ENCODE data around the gene AGRN. TPM values are rescaled to one million over a fixed set of nuclear protein-coding genes. Genes with fewer than 3 reads are reported as not detected.
A peak's percentile ranks its signal among the peaks of the same experiment; 100 is the strongest.

The AGRN gene
- total RNA-seq, 5 donors from 2014 or later (not counting 1 experiment from before 2014, with no cell fraction given) = 6.0 to 16.3 (median 9.9) TPM

- H3K27ac ChIP-seq (ENCODE audit: low read length) = no peak overlapping the region
- no peaks in the 10 kb centered on the region for H3K36me3 Mint-ChIP-seq
- peaks cover 0 to 55% of the 10 kb centered on the region in 2 experiments for H3K27me3 ChIP-seq (replicated peaks in 1 of 2; ENCODE audit: control insufficient read depth in 2 of 2, extremely low read depth in 1 of 2, insufficient read depth in 2 of 2, low read length in 1 of 2)
- no peaks in the 10 kb centered on the region for H3K9me3 ChIP-seq
- CTCF ChIA-PET = no interaction called here
- peak overlapping the region in 1 of 3 donors; percentile 17 for H3K4me3 Mint-ChIP-seq
- peaks cover 0 to 9% (median 5%) of the 10 kb centered on the region in 3 donors for H3K4me1 Mint-ChIP-seq
- POLR2A ChIA-PET = no interaction called here
- peaks cover 5 to 13% of the 10 kb centered on the region in 2 donors for H3K27me3 Mint-ChIP-seq
- DNase-seq = no peak
- no peaks in the 10 kb centered on the region for H3K9me3 Mint-ChIP-seq
- no peak for ATAC-seq (replicated peaks in 1 of 4)
- H3K27ac Mint-ChIP-seq = no peak overlapping the region
- no peak overlapping the region for H3K4me3 ChIP-seq (ENCODE audit: control insufficient read depth in 1 of 2, extremely low read depth in 1 of 2, low read length in 1 of 2)
- no peaks in the 10 kb centered on the region for H3K36me3 ChIP-seq (ENCODE audit: control insufficient read depth in 2 of 2, extremely low read depth in 1 of 2, insufficient read depth in 1 of 2, low read length in 1 of 2)
- WGBS (ENCODE audit: insufficient coverage) = 80% methylated on average over 52 of the region's 56 CpGs
- peaks cover 2 to 18% of the 10 kb centered on the region in 2 experiments for H3K4me1 ChIP-seq (ENCODE audit: control insufficient read depth in 1 of 2, extremely low read depth in 1 of 2, insufficient read depth in 2 of 2, low read length in 2 of 2)
Measured at GRCh38 chr1:1071486-1072298, 51.8 kb downstream of the AGRN start.

DNA sequence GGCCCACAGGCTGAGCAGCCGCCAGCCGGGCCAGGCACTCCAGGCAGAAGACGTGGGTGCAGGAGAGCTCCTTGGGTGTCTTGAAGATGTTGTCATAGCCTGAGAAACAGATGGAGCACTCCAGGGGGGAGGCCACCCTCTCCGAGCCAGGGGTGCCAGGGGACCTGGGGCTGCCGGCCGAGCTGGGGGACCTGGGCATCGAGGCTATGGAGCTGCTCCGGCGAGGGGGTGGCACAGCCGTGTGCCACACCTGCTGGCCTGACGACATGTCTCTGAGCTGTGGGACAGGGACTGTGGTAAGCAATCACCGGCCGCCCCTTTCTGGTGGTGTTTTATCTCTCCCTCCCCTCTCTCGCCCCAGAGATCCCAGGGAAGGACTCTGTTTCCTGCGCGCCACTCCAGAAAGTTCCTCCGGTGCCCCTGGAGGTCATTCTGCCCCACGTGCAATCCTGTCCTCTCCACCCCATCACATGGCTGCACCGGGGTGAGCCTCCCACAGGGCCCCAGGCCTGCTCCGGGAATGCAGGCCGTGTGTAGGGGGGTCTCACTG lies 52.5 kb downstream of the AGRN start:
- H3K4me1 ChIP-seq (ENCODE audit: control insufficient read depth in 1 of 2, extremely low read depth in 1 of 2, insufficient read depth in 2 of 2, low read length in 2 of 2) = peaks cover 2 to 18% of the 10 kb centered on the region in 2 experiments
- ChIA-PET POLR2A (no interaction called here), CTCF (no interaction called here)
- no peaks in the 10 kb centered on the region for H3K9me3 ChIP-seq
- no peak overlapping the region for H3K4me3 ChIP-seq (ENCODE audit: control insufficient read depth in 1 of 2, extremely low read depth in 1 of 2, low read length in 1 of 2)
- DNase-seq (no peak), ATAC-seq (replicated peaks in 1 of 4) (no peak)
- H3K27ac ChIP-seq (ENCODE audit: low read length) = no peak overlapping the region
- 72% methylated on average over 12 of the region's 21 CpGs for WGBS (ENCODE audit: insufficient coverage)
- peaks cover 0 to 55% of the 10 kb centered on the region in 2 experiments for H3K27me3 ChIP-seq (replicated peaks in 1 of 2; ENCODE audit: control insufficient read depth in 2 of 2, extremely low read depth in 1 of 2, insufficient read depth in 2 of 2, low read length in 1 of 2)
- H3K27ac Mint-ChIP-seq = no peak overlapping the region
- no peaks in the 10 kb centered on the region for H3K9me3 Mint-ChIP-seq
- no peak overlapping the region for H3K4me3 Mint-ChIP-seq
- no peaks in the 10 kb centered on the region for H3K36me3 ChIP-seq (ENCODE audit: control insufficient read depth in 2 of 2, extremely low read depth in 1 of 2, insufficient read depth in 1 of 2, low read length in 1 of 2)
- peaks cover 0 to 9% (median 5%) of the 10 kb centered on the region in 3 donors for H3K4me1 Mint-ChIP-seq
- no peaks in the 10 kb centered on the region for H3K36me3 Mint-ChIP-seq
- peaks cover 5 to 13% of the 10 kb centered on the region in 2 donors for H3K27me3 Mint-ChIP-seq

GRCh38 chr1:1072849-1073742 lies 53.2 kb downstream of the AGRN start:
- ChIA-PET POLR2A (no interaction called here), CTCF (no interaction called here)
- Mint-ChIP-seq H3K27me3 (peaks cover 5 to 13% of the 10 kb centered on the region in 2 donors), H3K27ac (no peak overlapping the region), H3K4me1 (peaks cover 0 to 8% (median 3%) of the 10 kb centered on the region in 3 donors), H3K9me3 (no peaks in the 10 kb centered on the region), H3K4me3 (no peak overlapping the region), H3K36me3 (no peaks in the 10 kb centered on the region)
- Histone ChIP-seq H3K4me1 (ENCODE audit: control insufficient read depth in 1 of 2, extremely low read depth in 1 of 2, insufficient read depth in 2 of 2, low read length in 2 of 2) (peaks cover 0 to 12% of the 10 kb centered on the region in 2 experiments), H3K9me3 (no peaks in the 10 kb centered on the region), H3K4me3 (ENCODE audit: control insufficient read depth in 1 of 2, extremely low read depth in 1 of 2, low read length in 1 of 2) (no peak overlapping the region), H3K36me3 (ENCODE audit: control insufficient read depth in 2 of 2, extremely low read depth in 1 of 2, insufficient read depth in 1 of 2, low read length in 1 of 2) (no peaks in the 10 kb centered on the region), H3K27ac (ENCODE audit: low read length) (no peak overlapping the region), H3K27me3 (replicated peaks in 1 of 2; ENCODE audit: control insufficient read depth in 2 of 2, extremely low read depth in 1 of 2, insufficient read depth in 2 of 2, low read length in 1 of 2) (peaks cover 0 to 52% of the 10 kb centered on the region in 2 experiments)
- ATAC-seq (replicated peaks in 1 of 4) = no peak
- WGBS (ENCODE audit: insufficient coverage) = 80% methylated on average over 22 of the region's 28 CpGs
- no peak for DNase-seq

- no peak within 1 kb of the TSS for H3K4me3 ChIP-seq (ENCODE audit: control insufficient read depth in 1 of 2, extremely low read depth in 1 of 2, low read length in 1 of 2)
- no peaks in the 10 kb centered on the region for H3K9me3 ChIP-seq
- Mint-ChIP-seq H3K4me3 (peak within 1 kb of the TSS in 1 of 3 donors; percentile 13), H3K36me3 (no peaks in the 10 kb centered on the region), H3K27me3 (peaks cover 5 to 13% of the 10 kb centered on the region in 2 donors), H3K27ac (no peak within 1 kb of the TSS), H3K4me1 (peaks cover 0 to 4% (median 0%) of the 10 kb centered on the region in 3 donors), H3K9me3 (no peaks in the 10 kb centered on the region)
- 80% methylated on average over 27 of the region's 35 CpGs for WGBS (ENCODE audit: insufficient coverage)
- H3K36me3 ChIP-seq (ENCODE audit: control insufficient read depth in 2 of 2, extremely low read depth in 1 of 2, insufficient read depth in 1 of 2, low read length in 1 of 2) = no peaks in the 10 kb centered on the region
- ChIA-PET CTCF (no interaction called here), POLR2A (no interaction called here)
- ATAC-seq (replicated peaks in 1 of 4) = no peak
- DNase-seq = no peak
- no peak within 1 kb of the TSS for H3K27ac ChIP-seq (ENCODE audit: low read length)
- peaks cover 0 to 8% of the 10 kb centered on the region in 2 experiments for H3K4me1 ChIP-seq (ENCODE audit: control insufficient read depth in 1 of 2, extremely low read depth in 1 of 2, insufficient read depth in 2 of 2, low read length in 2 of 2)
- H3K27me3 ChIP-seq (replicated peaks in 1 of 2; ENCODE audit: control insufficient read depth in 2 of 2, extremely low read depth in 1 of 2, insufficient read depth in 2 of 2, low read length in 1 of 2) = peaks cover 0 to 49% of the 10 kb centered on the region in 2 experiments
Measured at GRCh38 chr1:1073743-1074587, 54.0 kb downstream of the AGRN start, which contains the start of gene RNF223. RNF223 (minus strand) TSS chr1:1074306; CDS start chr1:1072566, 1,740 bp downstream.

DNA sequence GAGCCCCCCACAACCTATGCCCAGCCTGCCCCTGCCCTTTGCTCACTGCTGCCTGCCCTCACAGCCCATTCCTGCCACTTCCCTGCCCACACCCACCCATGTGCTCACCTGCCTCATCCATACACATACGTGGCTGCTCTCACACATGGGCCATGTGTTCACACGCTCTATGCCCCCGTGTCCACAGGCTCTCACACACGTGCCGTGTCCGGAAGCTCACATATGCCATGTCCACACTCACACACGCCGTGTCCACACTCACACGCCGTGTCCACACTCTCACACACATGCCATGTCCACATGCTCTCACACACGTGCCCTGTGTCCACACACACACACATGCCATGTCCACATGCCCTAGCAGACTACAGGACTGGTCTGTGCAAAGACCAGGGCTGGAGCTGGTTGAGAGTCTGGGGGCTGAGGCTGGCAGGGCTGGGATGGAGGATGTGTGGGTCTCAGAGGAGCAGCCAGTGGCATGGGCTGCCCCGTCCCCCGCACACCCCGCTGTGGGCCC lies 54.8 kb downstream of the AGRN start:
- Mint-ChIP-seq H3K27me3 (peaks cover 5 to 13% of the 10 kb centered on the region in 2 donors), H3K4me3 (peak overlapping the region in 1 of 3 donors; percentile 13), H3K27ac (no peak overlapping the region), H3K9me3 (no peaks in the 10 kb centered on the region), H3K36me3 (no peaks in the 10 kb centered on the region), H3K4me1 (peaks cover 0 to 8% (median 2%) of the 10 kb centered on the region in 3 donors)
- 82% methylated on average over 7 of the region's 14 CpGs for WGBS (ENCODE audit: insufficient coverage)
- H3K27me3 ChIP-seq (replicated peaks in 1 of 2; ENCODE audit: control insufficient read depth in 2 of 2, extremely low read depth in 1 of 2, insufficient read depth in 2 of 2, low read length in 1 of 2) = peaks cover 0 to 55% of the 10 kb centered on the region in 2 experiments
- ChIA-PET CTCF (no interaction called here), POLR2A (no interaction called here)
- ATAC-seq (replicated peaks in 1 of 4) (no peak), DNase-seq (no peak)
- H3K4me1 ChIP-seq (ENCODE audit: control insufficient read depth in 1 of 2, extremely low read depth in 1 of 2, insufficient read depth in 2 of 2, low read length in 2 of 2) = peaks cover 2 to 9% of the 10 kb centered on the region in 2 experiments
- no peaks in the 10 kb centered on the region for H3K9me3 ChIP-seq
- H3K36me3 ChIP-seq (ENCODE audit: control insufficient read depth in 2 of 2, extremely low read depth in 1 of 2, insufficient read depth in 1 of 2, low read length in 1 of 2) = no peaks in the 10 kb centered on the region
- H3K4me3 ChIP-seq (ENCODE audit: control insufficient read depth in 1 of 2, extremely low read depth in 1 of 2, low read length in 1 of 2) = no peak overlapping the region
- H3K27ac ChIP-seq (ENCODE audit: low read length) = no peak overlapping the region
